ENCODE data around the gene CPHXL.

The CPHXL gene

DNA sequence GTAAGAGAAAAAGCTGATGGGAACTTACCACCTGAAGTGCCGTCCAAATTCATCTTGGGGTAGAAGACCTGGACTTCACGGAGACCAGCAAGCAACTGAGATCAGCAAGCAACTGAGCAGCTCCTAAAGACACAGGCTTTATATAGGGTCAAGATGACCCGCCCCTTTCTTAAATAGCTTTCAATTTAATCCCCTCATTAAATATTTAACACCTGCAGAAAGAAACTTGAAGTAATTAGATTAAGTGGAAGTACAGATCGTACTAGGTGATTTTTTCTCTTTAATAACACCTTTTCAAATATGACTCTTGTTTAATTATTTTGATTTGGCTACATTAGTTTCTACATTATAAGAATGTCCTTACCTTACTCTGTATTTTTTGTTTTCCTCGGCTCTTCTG is at the start of gene CPHXL:
TSS of gene CPHXL (minus strand) at position 101 of the 400 bp plus-strand sequence. CDS start at position 53, 48 bp downstream.
- DNase-seq: no peak

DNA sequence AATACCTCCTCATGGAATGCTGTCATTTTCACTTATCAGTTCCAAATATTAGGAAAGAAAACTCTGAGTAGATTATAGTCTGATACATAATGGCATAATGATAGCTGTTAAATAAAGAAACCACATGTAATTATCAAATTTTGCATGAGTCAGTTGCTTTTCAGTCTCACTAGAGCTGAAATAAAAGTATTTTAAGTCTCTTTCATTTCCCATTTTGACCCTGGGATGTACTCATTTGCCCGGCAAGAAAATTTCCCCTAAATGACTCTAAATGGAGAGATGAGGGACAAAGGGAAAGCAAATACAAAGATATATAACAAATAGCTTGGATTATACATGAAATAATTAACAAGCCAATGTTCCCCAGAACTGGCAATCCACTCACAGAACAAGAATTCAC is 47.9 kb upstream of the CPHXL start:
- no peak for DNase-seq

DNA sequence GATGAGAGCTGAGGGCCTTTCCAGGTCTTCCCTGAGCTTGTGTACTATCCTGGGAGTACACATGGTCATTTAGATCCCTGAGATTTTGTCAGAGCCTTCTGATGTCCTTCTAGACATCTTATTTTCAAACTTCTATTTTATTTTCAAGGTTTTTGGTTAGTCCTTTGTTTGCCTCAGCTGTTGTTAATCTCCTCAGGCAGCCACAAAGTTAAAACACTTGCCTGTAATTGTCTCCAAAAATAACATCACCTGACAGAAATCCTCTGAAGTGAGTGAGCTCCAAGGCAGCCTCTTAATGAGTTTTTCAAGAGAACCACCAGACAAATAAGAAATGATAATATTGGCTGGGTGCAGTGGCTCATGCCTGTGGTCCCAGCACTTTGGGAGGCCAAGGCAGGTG is 43.8 kb upstream of the CPHXL start:
- DNase-seq: no peak

DNA sequence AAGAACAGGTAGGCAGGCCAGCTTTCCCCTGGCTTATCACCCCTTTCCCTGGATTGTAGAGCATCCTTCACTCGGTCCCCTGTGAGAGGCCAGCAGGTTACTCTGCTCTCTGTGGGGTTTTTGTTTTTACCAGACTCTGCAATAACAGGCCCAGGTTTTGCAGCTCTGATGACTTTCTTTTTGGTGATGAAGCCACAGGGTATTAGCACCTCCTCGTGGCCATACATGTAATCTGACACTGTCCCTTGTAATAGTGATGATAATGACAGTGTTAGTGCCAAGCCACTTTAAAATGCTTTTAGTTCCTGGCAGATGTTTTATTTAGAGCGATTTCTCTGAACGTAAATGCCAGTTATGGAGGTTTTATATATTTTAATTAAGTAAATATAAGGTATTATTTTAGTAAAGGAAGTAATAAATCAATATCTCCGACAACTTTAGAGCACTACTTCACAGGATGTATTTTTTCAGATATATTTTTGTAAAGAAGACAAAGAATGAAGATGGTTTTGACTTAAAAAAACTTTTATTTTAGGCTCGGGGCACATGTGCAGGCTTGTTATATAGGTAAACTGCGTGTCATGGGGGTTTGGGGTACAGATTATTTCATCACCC is 38.0 kb upstream of the CPHXL start:
- peak; percentile 52 for DNase-seq

DNA sequence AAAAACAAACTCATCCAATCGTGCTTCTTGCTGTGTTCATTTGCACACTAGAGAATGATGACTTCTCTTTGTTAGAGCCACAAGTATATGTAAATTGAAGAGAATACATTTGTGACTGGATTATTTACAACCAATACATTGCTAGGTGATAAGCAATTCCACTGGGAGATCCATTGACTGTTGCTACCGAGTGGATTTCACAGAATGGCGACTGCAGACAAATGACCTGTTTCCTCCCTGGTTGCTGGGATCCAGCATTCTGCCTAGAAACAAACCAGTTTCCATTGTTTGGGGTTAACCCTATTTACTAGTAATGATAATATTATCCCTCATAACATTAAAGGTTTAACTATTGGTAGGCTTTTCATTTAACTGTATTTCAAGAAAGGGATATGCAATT is 36.9 kb upstream of the CPHXL start:
- no peak for DNase-seq

DNA sequence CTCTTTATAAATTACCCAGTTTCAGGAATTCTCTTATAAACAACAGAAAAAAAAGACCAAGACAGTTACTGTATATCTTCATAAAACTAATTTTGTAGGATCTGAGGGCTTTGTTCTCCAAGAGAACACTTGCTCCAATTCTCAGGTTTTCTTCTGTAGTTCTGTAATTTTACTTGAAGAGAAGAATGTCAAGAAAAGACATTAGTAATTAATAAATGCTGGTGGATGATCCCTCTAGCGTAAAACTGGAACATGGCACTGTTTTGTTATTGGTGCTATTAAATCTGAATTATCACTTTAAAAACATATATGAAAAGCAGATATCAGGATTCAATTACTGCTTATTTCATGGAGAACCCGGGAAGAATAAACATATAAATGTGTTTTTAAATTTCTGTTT is 36.5 kb upstream of the CPHXL start:
- DNase-seq: no peak

DNA sequence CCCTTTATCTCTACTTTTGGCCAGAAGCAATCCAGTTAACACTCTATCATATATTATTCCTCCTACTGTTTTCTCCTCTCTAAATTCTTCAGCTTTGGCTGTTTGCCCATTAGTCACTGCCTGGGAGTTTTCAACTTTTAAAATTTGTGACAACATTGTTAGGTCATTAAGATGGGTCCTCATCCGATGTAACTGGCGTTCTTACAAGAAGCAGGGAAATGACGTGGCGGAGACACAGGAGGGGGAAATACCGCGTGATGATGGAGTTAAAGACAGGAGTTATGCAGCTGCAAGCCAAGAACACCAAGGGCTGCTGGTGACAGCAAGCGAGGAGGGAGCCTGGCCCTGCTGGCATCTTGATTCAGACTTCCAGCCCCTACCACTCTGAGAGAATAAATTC is 34.8 kb upstream of the CPHXL start:
- peak; percentile 1 for DNase-seq

DNA sequence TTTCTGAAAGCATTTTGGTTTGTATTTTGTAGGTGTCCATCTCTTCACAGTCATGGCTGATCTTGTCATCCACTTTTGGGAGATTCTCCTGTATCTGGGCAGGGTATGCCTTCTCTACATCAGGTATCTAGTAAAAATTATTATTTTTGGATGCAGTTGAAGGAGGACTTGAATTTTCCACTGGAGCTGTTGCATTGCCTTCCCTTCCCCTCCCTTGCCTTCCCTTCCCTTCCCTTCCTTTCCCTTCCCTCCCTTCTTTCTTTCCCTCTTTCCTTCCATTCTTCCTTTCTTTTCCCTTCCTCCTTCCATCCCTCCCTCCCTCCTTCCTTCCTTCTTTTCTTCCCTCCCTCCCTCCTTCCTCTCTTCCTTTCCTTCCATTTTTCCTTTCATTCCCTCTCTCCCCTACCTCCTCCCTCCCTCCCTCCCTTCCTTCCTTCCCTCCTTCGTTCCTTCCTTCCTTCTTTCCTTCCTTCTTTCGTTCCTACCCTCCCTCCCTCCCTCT is 33.8 kb upstream of the CPHXL start:
- DNase-seq: no peak

DNA sequence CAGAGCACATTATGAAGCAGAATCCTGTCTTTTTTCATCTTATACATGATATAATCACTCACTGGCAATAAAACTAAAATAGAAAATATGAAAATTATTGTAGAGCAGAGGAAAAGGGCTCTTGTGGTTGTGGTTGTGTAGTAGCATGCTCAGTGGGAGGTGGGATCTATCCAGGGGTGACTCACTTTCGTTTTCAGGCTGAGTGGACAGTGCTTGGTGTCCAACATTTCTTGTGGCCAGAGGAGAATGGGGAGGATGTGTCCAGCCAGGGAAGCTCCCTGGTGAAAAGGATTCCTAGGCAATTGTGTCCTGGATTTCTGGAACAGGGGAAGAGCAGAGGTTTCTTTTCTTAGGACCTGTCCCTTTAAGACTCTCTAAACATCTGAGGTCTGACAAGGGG is 31.9 kb upstream of the CPHXL start:
- peak; percentile 58 for DNase-seq

DNA sequence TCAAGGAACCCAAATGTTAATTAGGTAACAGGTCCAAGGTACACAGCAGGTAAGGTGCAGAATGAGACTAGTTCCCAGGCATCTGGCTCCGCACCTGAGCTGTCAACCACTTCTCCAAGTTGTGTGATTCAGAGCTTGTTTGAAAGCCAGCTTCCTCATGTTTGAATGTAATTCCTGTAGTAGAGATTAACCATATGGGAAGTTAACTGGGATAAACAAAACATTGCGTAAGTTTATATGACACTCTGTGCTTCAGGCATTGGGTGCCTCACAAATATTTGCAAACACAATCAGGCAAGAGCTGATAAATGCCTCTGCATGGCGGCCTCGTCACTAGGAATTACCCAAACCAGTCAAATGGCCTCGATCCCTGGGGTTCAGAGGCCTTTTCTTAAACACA is 27.9 kb upstream of the CPHXL start:
- DNase-seq: no peak

DNA sequence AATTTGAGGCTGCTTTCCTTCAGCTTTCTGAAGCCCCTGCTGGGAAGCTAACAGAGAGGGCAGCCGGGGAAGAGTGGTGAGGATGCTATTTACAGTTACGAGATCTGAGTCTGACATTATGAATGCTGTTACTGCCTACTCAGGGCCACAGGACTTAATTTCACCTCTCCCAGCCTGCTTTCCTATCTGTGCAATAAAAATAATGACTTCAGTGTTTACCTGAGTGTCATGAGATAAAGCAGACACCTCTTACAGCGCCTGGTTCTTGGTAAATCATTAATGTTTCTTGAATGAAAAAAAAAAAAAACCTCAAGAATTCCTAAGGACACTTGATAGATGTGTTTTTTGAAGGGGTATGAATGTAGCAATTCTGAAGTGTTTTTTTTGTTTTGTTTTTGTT is 24.2 kb upstream of the CPHXL start:
- DNase-seq: no peak

DNA sequence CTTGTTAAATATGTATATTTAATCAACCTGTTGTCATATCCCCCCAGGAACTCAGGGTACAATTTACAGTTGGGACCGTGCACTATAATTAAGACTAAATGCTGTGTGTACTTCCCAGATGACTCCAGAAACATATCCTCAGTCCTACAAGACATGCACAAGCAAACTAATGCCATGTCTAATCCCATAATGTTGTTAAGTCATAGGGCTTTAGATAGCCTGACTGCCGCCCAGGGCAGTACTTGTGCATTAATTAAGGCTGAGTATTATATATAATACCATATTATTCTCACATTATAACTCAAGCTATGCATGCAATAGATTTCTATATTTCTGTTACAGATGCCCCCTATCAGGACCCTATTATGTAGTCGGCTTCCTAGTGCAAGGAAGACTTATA is 20.1 kb upstream of the CPHXL start:
- no peak for DNase-seq

DNA sequence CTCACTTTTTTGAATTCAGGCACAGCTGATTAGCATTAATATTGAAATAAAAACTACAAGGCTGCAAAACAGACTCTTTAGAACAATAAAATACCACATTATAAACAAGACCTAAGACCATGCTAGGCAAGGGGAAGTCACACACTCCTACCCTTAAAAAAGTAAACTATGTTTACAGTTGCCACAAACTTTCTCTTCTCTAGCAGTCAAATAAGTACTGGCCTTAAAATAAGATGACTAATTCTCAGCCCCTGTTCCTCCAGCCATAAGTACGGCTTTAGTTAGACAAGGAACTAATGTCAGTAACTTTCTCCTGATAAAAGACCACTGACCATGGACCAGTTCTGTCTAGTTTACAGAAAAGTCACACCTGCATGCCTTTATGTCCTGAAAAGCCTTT is 19.5 kb upstream of the CPHXL start:
- no peak for DNase-seq

DNA sequence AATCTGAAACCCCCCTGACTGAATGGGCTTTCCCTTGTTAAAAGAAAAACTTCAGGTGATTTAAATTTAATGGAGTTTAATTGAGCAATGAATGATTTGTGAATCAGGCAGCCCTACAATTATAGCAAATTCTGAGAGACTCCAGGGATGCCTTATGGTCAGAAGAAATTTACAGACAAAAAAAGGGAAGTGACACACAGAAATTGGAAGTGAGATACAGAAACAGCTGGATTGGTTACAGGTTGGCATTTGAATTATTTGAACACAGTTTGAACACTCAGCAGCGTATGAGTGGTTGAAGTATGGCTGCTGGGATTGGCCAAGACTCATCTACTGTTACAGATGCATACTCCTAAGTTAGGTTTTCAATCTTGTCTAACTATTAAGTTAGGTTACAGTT is 19.0 kb upstream of the CPHXL start:
- no peak for DNase-seq

DNA sequence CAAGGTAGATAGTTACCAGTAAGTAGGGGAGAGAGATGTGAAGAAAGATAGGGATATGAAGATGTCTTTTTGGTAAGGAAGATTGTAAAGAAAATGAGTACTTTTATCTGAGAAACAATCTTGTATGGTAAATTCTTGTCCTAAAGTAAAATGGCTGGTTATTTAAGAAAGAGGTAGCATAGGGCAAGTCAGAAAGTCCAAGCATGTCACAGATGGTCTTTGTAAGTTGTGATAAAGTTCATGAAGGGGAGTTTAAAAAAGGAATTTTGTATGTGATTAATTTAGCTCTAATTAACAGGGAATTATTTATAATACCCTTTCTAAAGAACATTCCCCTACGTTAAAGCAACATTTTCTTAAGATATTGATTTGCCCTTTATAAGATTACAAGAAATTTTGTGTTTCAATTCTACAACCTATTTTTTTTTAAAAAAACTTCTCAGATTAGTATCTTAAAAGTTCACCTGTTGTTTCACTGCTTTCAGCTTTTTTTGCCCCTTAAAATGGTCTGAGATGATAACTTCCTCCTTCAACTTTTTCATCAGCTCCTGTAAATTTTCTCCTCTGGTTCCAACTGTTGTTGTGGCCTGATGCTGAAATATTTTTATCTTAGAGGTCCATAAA is 16.2 kb upstream of the CPHXL start:
- no peak for DNase-seq

DNA sequence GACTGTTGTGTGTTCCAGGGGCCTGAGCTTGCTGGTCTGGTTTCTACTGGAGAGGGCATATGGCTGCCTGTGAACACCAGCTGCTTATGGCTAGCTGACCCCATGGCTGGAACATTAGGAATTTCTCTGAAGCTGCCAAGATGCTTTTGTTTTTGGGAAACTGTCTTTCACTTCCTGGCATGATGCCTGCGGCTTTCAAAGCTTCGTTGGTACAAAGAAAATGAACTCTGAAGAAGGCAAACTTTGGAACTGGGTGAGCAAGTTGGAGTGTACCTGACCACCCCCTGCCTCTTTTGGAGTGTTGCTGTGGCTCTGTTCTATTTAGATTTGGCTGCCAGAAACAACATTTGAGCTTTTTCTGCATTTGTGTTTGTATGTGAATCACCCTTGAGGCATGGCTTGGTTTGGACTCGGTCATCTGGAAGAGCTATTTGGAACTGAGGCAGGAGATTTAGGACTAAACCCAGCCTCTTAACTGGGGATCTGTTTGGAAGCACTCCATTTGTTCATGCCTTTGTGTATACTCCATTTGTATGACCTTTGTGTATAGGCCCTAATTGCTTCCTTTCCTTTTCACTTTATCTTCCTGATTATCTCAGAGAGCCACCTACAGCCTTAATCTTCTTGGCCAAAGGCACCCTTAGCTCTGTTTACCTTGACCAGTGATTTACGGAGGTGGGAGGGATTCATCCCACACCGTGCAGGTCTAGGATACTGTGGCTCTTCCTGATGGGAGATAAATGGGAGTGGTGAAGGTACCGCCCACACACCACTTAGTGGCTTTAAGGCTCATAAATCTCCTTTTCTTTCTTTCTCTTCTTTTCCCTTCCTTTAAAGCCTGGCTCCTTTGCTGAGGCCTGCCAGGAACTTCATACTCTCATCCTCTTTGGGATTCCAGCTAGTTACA is 7.3 kb upstream of the CPHXL start:
- DNase-seq: peak; percentile 59

DNA sequence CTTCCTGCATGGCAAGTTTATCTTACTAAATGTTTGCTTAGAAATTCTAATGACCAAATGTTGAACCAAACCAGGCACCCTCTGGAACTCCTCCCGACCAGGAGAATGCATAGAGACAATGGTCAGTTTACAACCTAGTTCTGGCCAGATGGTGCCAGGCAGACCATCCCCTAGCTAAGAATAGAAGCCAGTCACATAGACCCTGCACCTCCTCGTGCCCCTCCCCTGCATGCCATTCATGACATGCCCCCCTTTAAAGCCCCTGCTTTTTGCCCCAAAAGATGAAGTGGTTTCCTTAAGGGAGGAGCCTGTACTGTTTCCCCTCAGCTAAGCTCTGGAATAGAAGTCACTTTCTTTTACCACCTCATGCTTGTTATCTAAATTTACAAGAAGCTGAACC is 6.6 kb upstream of the CPHXL start:
- no peak for DNase-seq

DNA sequence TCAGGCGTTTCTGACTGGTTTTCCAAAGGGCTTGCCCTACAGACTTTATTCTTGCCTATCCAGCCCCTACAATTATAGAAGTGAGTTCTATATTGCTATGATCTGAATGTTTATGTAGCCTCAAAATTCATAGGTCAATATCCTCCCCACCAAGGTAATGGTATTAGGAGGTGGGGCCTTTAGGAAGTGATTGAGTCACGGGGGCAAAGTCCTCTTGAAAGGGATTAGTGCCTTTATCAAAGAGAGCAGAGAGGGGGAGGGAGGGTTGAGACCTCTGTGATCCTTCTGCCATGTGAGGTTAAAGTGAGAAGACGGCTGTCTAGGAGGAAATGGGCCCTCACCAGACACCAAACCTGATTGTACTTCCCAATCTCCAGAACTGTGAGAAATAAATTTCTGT is 931 bp upstream of the CPHXL start:
- DNase-seq: no peak

DNA sequence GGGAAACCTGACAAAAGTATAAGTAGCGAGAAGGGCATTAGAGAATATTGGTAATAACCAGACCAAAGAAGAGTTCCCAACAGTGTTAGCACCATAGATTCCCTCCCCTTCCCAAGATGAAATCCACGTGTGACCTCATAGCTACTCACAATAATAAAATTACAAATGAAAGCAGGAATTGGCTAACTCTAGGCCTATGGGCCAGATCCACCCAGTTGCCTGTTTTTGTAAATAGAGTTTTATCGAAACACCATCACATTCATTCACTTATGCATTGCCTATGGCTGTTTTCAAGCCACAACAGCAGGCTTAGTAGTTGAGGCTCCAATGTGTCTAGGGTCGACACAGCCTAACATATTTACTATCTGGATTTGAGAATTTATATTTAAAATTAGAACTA is 7.8 kb downstream of the CPHXL start:
- no peak for DNase-seq

DNA sequence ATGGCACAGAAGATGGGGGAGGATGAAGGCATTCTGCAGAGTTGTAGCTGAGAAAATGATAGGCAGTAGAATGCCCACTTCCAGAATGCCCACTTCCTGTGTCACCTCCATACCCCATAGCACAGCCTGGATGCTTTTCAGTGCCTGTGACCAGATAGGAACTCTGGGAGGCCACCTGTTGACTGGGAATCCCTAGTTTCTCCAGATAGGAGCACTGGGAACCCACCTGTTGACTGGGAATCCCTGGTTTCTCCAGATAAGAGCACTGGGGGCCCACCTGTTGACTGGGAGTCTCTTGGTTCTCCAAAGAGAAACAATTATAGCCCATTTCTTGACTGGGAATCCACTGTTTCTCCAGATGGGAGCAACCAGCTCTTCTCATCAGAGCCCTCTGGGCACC is 11.6 kb downstream of the CPHXL start:
- no peak for DNase-seq

DNA sequence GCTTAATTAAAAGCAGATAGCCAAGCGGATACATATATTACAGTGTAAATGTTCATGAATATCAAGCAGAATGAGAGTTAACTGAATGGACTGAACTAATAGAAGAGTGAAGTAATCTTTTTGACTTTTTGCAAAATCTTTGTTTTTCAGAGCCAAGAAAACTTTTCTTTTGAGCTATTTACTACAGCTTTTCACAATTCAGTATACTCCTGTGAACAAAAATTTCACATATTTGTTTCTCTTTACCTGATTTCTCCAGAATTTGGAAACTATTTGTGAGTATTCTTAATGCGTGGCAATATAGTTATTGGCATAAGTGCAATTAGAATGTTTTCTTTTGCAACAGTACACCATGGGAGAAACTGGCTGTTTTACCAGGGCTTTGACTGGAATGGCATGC is 15.9 kb downstream of the CPHXL start:
- DNase-seq: no peak

DNA sequence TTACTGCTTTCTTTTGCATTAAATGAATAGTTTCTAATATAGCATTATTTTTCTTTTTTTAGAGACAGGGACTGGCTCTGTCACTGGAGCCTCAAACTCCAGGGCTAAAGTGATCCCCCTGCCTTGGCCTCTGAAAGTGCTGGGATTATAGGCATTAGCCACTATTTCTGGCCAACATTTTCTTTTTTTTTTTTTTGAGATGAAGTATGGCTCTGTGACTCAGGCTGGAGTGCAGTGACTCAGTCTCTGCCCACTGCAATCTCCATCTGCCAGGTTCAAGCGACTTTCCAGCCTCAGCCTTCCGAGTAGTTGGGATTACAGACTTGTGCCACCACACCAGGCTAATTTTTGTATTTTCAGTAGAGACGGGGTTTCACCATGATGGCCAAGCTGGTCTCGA is 23.0 kb downstream of the CPHXL start:
- peak; percentile 8 for DNase-seq

DNA sequence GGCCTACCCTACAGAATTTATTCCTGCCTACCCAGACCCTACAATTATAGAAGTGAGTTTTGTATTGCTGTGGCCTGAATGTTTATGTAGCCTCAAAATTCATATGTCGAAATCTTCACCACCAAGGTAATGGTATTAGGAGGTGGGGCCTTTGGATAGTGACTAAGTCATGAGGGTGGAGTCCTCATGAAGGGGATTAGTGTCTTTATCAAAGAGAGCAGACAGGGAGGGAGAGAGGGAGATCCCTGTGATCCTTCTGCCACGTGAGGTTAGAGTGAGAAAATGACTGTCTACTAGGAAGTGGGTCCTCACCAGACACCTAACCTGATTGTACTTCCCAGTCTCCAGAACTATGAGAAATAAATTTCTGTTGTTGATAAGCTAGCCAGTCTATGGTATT is 24.0 kb downstream of the CPHXL start:
- peak; percentile 3 for DNase-seq

DNA sequence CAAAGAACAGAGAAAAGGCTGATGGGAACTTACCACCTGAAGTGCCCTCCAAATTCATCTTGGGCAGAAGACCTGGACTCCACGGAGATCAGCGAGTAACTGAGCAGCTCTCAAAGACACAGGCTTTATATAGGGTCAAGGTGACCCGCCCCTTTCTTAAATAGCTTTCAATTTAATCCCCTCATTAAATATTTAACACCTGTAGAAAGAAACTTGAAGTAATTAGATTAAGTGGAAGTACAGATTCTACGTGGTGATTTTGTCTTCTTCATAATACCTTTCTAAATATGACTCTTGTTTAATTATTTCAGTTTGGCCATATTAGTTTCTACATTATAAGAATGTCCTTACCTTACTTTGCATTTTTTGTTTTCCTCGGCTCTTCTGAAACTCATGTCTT is 24.9 kb downstream of the CPHXL start, which contains the start of gene DUXB:
TSS of gene DUXB (minus strand) at position 101 of the 400 bp plus-strand sequence. CDS start at position 58, 43 bp downstream.
- DNase-seq: no peak

Measured in fibroblast of upper back skin (primary cell).